ENCODE measurements around the gene TUBA1C. TPM values are rescaled to one million over a fixed set of nuclear protein-coding genes. Genes with fewer than 3 reads are reported as not detected.

TUBA1C gene
- polyA plus RNA-seq, 1 donor from 2014 or later = 63.0 TPM

- H3K27me3 ChIP-seq (ENCODE audit: insufficient read depth, low read depth, low read length) = peaks cover 50% of the 10 kb centered on the region
- no peaks in the 10 kb centered on the region for H3K36me3 ChIP-seq (ENCODE audit: insufficient read depth, low read length)
- no peak for TF ChIP-seq TAF1 (IDR thresholded peaks at IDR 0.05; ENCODE audit: low read depth)
- no peak for TF ChIP-seq REST (IDR thresholded peaks at IDR 0.05; ENCODE audit: borderline replicate concordance)
- TF ChIP-seq EZH2 (IDR thresholded peaks at IDR 0.05; ENCODE audit: borderline replicate concordance, insufficient read depth, low read length, poor library complexity, severe bottlenecking) = no peak
- no peak for TF ChIP-seq POLR2AphosphoS5 (IDR thresholded peaks at IDR 0.05)
- TF ChIP-seq RAD21 (conservative IDR thresholded peaks at IDR 0.05) = no peak
- TF ChIP-seq CTCF (IDR thresholded peaks at IDR 0.05; ENCODE audit: poor library complexity, severe bottlenecking) = no peak
- TF ChIP-seq MXI1 (conservative IDR thresholded peaks at IDR 0.05; ENCODE audit: poor library complexity, severe bottlenecking) = no peak
- no peaks in the 10 kb centered on the region for H3F3A ChIP-seq (ENCODE audit: insufficient read depth, low read length, poor library complexity, severe bottlenecking)
- no peak overlapping the region for H3K4me3 ChIP-seq (ENCODE audit: low read length)
- H2AFZ ChIP-seq (ENCODE audit: low read depth, low read length) = no peak overlapping the region
- H3K27ac ChIP-seq (ENCODE audit: low read length) = no peak overlapping the region
- no peak overlapping the region for H3K9ac ChIP-seq (ENCODE audit: low read length)
- H3K9me3 ChIP-seq (ENCODE audit: low read length) = no peaks in the 10 kb centered on the region
- H4K20me1 ChIP-seq (ENCODE audit: insufficient read depth) = no peaks in the 10 kb centered on the region
- no peaks in the 10 kb centered on the region for H3K79me2 ChIP-seq (replicated peaks; ENCODE audit: insufficient read depth, low read length)
- H3K9me2 ChIP-seq (ENCODE audit: insufficient read depth, low read length) = no peaks in the 10 kb centered on the region
- H3K4me2 ChIP-seq (ENCODE audit: low read length) = no peak overlapping the region
Observed at GRCh38 chr12:49292729-49293055, 27.8 kb downstream of the TUBA1C start.

- Histone ChIP-seq H3K79me2 (replicated peaks; ENCODE audit: insufficient read depth, low read length) (no peaks in the 10 kb centered on the region), H2AFZ (ENCODE audit: low read depth, low read length) (no peak overlapping the region), H3F3A (ENCODE audit: insufficient read depth, low read length, poor library complexity, severe bottlenecking) (no peaks in the 10 kb centered on the region), H3K9ac (ENCODE audit: low read length) (no peak overlapping the region), H3K4me3 (ENCODE audit: low read length) (no peak overlapping the region), H3K9me3 (ENCODE audit: low read length) (no peaks in the 10 kb centered on the region), H3K27ac (ENCODE audit: low read length) (no peak overlapping the region), H3K4me2 (ENCODE audit: low read length) (no peak overlapping the region), H3K9me2 (ENCODE audit: insufficient read depth, low read length) (no peaks in the 10 kb centered on the region), H3K27me3 (ENCODE audit: insufficient read depth, low read depth, low read length) (peaks cover 56% of the 10 kb centered on the region), H4K20me1 (ENCODE audit: insufficient read depth) (no peaks in the 10 kb centered on the region), H3K36me3 (ENCODE audit: insufficient read depth, low read length) (no peaks in the 10 kb centered on the region)
- no peak for TF ChIP-seq REST (IDR thresholded peaks at IDR 0.05; ENCODE audit: borderline replicate concordance)
- TF ChIP-seq RAD21 (conservative IDR thresholded peaks at IDR 0.05) = no peak
- TF ChIP-seq SMC3 (conservative IDR thresholded peaks at IDR 0.05; ENCODE audit: poor library complexity) = no peak
- no peak for TF ChIP-seq EZH2 (IDR thresholded peaks at IDR 0.05; ENCODE audit: borderline replicate concordance, insufficient read depth, low read length, poor library complexity, severe bottlenecking)
- TF ChIP-seq CTCF (IDR thresholded peaks at IDR 0.05; ENCODE audit: poor library complexity, severe bottlenecking) = no peak
- TF ChIP-seq POLR2AphosphoS5 (IDR thresholded peaks at IDR 0.05) = no peak
- TF ChIP-seq EP300 (conservative IDR thresholded peaks at IDR 0.05; ENCODE audit: poor library complexity, severe bottlenecking) = no peak
Observed at GRCh38 chr12:49293056-49293956, 28.4 kb downstream of the TUBA1C start.

Data from neural cell (in vitro differentiated cells).